Mammary epithelial cell (primary cell): ENCODE results near the gene LYPD6B.

Experiments used
- CTCF ChIP-seq, 2 donors: IDR thresholded peaks in 1 of 2; conservative IDR thresholded peaks in 1 of 2; 2 replicates each; pipeline ENCODE4 v1.5.1; 2011 to 2012; ENCODE audit warnings: inconsistent platforms in 2 of 2, low read length in 2 of 2, mild to moderate bottlenecking in 2 of 2, control low read depth in 1 of 2, low read depth in 1 of 2; ENCODE audit not compliant: insufficient read depth in 1 of 2; ENCODE audit errors: extremely low read depth in 1 of 2
- EZH2 ChIP-seq: IDR thresholded peaks from 2 replicates; pipeline ENCODE4 v1.6.1; 2012; ENCODE audit warnings: low read length, inconsistent platforms, borderline replicate concordance

DNA sequence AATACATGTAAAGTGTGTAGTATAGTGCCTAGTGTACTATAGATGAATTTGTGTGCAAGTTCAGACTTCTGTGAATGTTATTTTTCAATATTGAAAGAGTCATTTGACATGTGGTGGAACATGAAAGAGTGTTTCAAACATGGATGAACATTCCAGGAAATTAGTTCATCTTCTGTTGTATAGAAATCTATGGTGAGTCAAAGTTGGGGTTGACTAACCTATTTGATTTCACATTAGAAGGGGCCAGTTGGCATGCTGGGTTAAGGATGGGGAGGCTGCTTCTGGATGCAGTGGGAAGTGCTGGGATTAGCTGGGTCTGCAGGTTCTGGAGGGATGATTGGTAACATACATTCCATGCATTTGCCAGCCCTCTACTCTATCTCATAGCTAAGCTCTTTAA is 50.6 kb downstream of the LYPD6B start:
- TF ChIP-seq CTCF (conservative IDR thresholded peaks at IDR 0.05 in 1 of 2, IDR thresholded peaks at IDR 0.05 in 1 of 2; ENCODE audit: extremely low read depth in 1 of 2, insufficient read depth in 1 of 2, low read depth in 1 of 2, low read length in 2 of 2) (no peak), EZH2 (no peak)
